Large intestine (tissue), 3 donors: ENCODE data around the gene KCTD18. TPM values are rescaled to one million over a fixed set of nuclear protein-coding genes. Genes with fewer than 3 reads are reported as not detected.
A peak's percentile ranks its signal among the peaks of the same experiment; 100 is the strongest.

Experiments used
- DNase-seq, 2 donors: peaks; one replicate each; pipeline versions ENCODE4 v3.0.0 to v3.0.0-alpha.2; 2013
- H3K27ac ChIP-seq: one replicate; pipeline ENCODE4 v1.5.1; 2013; ENCODE audit warnings: low read length
- H3K27me3 ChIP-seq: 2 replicates; pipeline ENCODE4 v1.6.1; 2013; ENCODE audit warnings: low read length; ENCODE audit not compliant: control insufficient read depth, insufficient read depth
- H3K36me3 ChIP-seq: 2 replicates; pipeline ENCODE4 v1.6.1; 2013; ENCODE audit warnings: low read length; ENCODE audit not compliant: control insufficient read depth, insufficient read depth
- H3K4me1 ChIP-seq: one replicate; pipeline ENCODE4 v1.6.1; 2013; ENCODE audit warnings: low read length; ENCODE audit not compliant: control insufficient read depth, insufficient read depth
- H3K4me3 ChIP-seq: one replicate; pipeline ENCODE4 v1.5.1; 2013; ENCODE audit warnings: low read length
- H3K9me3 ChIP-seq: one replicate; pipeline ENCODE4 v1.6.1; 2013; ENCODE audit warnings: mild to moderate bottlenecking, low read depth, low read length, moderate library complexity; ENCODE audit not compliant: control insufficient read depth
- WGBS: methylation state at CpG from one replicate; pipeline ENCODE4 v1.1.5; 2013; ENCODE audit warnings: low lambda C conversion rate; ENCODE audit not compliant: insufficient coverage; 5-methylcytosine and 5-hydroxymethylcytosine counted together
- polyA plus RNA-seq: library from polyadenylated mRNA; unstranded; fragments of 120-200 nt; gene quantifications from one replicate; pipeline ENCODE4 v1.2.1, GENCODE V29; 2013

Gene KCTD18
- polyA plus RNA-seq, 1 donor, result 13.3 TPM

DNA sequence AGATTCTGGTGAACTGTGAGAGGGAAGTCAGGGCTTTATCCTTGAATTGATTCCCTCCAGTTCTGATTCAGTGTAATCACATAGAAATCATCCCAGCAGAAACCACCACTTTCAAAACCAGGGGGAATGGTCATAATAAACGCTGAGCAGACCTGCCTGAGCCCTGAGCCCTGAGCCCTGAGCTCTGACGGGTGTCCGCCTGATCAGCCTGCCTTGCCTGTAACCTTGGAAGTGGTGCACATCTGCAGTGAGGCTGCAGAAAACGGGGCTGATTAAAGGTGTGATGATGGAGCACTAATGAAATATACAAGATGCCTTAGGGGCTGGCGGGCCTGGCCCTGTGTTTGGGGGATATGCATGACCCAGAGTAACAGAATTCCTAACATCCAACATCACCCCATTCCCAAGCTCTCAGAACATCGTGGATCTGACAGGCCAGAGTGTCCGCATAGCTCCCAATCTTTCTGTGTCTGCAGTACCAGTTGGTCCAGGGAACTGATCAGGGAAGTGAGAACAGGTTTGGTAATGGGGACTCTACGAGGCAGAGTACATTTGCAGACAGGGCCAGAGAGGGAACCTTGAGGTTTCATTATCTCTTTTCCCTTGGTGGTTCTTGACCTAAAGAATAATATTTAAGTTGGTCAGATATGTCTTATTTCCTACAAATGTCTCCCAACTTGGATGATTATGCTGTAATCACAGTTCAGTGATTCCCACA, 37.8 kb downstream of the KCTD18 start:
- WGBS, result no CpG with 5 or more reads among the region's 8 CpGs
- Histone ChIP-seq H3K36me3 (peaks cover 90% of the 10 kb centered on the region), H3K27ac (no peak overlapping the region), H3K4me1 (peaks cover 4% of the 10 kb centered on the region), H3K27me3 (no peaks in the 10 kb centered on the region), H3K4me3 (no peak overlapping the region), H3K9me3 (no peaks in the 10 kb centered on the region)
- DNase-seq, result no peak

DNA sequence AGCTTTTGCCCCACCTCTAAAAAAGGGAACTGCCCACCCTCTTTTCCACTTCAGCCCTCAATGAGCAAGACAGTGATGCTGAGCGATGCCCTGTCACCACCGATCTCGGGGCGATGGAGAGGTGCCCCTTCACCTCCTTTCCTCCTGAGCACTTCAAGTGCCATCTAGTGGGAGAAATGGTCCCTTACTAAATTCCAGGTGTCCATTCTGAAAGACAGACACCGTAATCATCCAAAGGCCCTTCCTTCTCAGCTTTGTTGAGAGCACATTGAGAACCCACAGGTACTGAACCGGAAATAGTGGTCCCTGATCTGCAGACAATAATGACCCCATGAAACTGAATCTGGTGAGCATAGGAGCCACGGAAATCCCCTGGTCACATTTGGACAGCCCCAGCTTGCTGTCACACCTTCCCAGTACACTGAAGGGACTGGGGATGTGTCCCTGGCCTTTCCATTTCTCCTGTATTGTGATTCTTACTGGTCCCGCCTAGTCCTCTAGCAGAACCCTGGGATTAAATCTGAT, 38.5 kb downstream of the KCTD18 start:
- no CpG with 5 or more reads among the region's 8 CpGs for WGBS
- peaks cover 86% of the 10 kb centered on the region for H3K36me3 ChIP-seq
- no peak overlapping the region for H3K4me3 ChIP-seq
- no peaks in the 10 kb centered on the region for H3K9me3 ChIP-seq
- H3K27me3 ChIP-seq, result no peaks in the 10 kb centered on the region
- H3K27ac ChIP-seq, result no peak overlapping the region
- H3K4me1 ChIP-seq, result peaks cover 4% of the 10 kb centered on the region
- DNase-seq, result peak in 1 of 2 donors; percentile 21

DNA sequence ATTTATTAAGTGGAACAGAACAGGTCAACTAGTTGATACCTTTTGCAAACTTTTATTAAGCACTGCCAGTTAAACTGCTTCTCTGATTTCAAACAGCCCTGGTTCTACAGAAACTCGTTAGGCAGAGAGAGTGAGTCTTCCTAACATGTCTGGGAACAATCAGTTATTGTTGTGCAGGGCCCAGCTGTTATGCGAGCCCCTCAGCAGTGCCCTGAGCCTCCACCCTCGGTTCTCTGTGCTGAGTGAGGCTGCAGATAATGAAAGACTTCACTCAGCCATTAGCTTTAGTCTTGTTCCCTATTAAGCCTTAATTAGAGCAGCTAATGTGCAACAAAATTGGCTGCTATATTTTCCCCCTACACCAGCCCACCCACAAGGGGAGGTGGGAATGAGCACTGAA, 39.6 kb downstream of the KCTD18 start:
- peaks cover 82% of the 10 kb centered on the region for H3K36me3 ChIP-seq
- WGBS, result no CpG with 5 or more reads among the region's 3 CpGs

DNA sequence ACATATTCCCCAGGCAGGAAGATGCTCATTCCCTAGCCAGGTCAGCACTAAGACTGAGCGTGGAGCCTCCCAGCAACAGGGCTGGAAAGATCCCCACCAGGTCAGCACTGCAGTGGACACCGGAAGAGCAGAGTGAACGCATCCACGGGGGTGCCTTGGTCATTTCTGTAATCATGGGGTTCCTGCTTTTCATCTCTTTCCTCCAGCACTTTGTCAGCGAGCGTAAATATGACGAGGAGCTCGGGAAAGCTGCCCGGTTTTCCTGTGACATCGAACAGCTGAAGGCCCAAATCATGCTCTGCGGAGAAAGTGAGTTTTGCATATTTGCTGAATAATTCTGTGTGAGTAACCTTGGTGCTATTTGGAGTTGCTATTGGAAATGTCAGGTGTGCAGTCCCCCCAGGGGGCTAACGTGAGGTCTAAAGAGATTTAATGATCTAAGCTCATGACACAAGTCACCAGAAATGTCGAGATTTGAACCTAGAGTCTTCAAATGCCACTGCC, 40.1 kb downstream of the KCTD18 start:
- peaks cover 4% of the 10 kb centered on the region for H3K4me1 ChIP-seq
- no peak for DNase-seq

More for the DNA sequence above, 39.6 kb downstream of the KCTD18 start:
- Histone ChIP-seq H3K4me3 (no peak overlapping the region), H3K9me3 (no peaks in the 10 kb centered on the region), H3K27me3 (no peaks in the 10 kb centered on the region), H3K27ac (no peak overlapping the region), H3K4me1 (peaks cover 4% of the 10 kb centered on the region)
- DNase-seq, result no peak

DNA sequence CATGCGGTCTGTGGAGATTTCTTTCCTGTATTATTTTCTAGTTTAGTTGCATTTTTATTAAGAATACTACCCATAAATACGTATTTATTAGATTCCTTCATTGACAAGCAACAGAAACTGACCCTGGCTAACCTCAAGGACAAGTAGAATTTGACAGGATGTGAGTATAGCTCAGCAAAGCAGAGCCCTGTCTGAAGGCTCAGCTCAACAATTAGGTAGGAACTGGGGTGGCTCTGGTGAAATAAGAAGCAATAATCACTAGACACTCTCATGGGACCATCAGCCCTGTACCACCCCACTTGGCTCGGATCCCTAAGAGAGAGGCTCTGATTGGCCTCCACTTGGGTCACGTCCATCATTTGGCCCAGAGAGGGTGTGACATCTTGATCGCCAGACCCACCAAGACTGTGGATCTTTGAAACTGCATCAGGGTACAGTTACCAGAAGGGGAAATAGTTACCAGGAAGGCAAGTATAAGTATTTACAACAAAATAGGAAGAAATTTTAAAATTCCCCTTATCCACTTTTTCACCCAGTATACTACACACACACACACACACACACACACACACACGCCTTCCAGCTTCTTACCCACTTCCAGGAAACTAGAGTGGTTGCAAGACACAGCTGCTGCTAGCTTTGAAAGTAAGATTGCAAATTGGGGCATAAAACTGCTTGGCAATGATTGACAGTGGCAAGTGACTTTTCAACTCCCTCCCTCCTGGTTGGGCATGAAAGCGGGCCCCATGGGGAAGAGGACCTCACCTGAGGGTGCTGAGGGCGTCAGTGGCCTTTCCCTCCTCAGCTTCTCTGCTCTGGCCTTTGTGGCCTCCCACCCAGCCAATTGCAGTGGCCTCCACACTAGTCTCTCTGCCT, 41.8 kb downstream of the KCTD18 start:
- H3K27ac ChIP-seq, result peak overlapping the region; percentile 21
- no CpG with 5 or more reads among the region's 8 CpGs for WGBS

More for the DNA sequence above, 40.1 kb downstream of the KCTD18 start:
- Histone ChIP-seq H3K27ac (no peak overlapping the region), H3K9me3 (no peaks in the 10 kb centered on the region), H3K4me3 (no peak overlapping the region), H3K27me3 (no peaks in the 10 kb centered on the region), H3K36me3 (peaks cover 82% of the 10 kb centered on the region)
- no CpG with 5 or more reads among the region's 13 CpGs for WGBS

DNA sequence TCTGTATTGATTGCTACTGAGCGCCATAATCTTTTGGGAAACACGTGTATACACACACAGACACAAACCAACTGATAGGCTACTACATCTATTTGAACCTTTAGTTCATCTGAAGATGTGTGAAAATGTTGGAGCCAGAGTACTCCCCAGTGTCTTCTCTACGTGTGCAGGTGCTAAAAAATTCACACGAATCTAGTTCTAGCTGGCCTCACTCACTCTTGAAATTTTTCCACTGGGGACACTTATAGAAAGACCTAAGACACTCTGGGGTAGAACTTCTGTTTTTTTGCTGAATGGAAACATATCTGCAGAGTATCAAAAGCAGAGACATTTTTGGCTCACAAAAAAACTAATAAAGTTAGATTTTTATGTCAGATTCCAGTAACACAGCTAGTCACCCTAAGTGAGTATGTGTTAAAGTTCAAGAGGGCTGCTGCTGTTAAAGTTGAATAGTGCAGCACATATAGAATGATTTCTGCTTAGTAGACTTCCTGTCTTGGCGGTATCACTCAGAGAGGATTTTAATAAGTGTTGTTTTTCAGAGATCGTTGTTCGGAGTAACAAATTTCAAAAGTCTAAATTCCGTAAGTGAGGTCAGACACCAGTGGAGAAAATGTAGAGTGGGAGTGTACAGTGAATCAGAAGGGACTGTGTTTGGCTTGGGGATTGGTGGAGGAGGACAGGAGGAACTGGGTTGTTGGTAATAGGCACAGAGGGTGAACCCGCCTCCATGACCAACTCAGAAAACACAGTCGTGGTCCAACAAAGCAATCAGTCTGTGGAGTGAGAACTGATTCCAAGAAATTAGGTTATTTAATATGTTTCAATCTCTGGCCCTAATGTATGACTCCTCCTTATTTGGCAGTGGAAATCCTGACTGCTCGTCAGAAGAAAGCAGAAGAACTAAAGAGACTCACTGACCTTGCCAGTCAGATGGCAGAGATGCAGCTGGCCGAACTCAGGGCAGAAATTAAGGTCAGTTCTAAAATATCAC, 43.1 kb downstream of the KCTD18 start:
- 88% methylated on average over 5 of the region's 12 CpGs for WGBS

More for the DNA sequence above, 41.8 kb downstream of the KCTD18 start:
- Histone ChIP-seq H3K27me3 (no peaks in the 10 kb centered on the region), H3K9me3 (no peaks in the 10 kb centered on the region), H3K4me3 (no peak overlapping the region), H3K36me3 (peaks cover 68% of the 10 kb centered on the region), H3K4me1 (peaks cover 4% of the 10 kb centered on the region)
- DNase-seq, result peak in 1 of 2 donors; percentile 29

DNA sequence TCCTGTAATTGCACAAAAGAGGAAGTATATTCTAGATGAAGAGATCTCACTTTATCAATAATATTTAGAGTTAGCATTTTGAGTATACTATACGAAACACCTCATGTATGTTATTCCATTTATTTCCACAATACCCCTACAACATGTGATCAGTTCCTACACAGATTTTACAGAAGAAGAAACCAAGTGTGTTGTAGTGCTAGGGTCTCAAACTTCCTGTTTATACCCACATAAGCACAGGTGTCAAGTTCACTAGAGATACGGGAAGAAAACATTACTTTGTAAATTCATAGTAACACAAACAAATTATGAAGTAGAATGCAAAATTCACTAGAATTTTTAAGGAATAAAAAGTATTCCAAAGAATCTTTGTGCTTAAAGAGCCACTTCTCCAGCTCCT, 46.4 kb downstream of the KCTD18 start:
- 94% methylated on average over 2 of the region's 2 CpGs for WGBS
- peaks cover 4% of the 10 kb centered on the region for H3K4me1 ChIP-seq
- H3K36me3 ChIP-seq, result peaks cover 46% of the 10 kb centered on the region
- H3K9me3 ChIP-seq, result no peaks in the 10 kb centered on the region
- no peaks in the 10 kb centered on the region for H3K27me3 ChIP-seq
- H3K4me3 ChIP-seq, result no peak overlapping the region
- no peak for DNase-seq
- H3K27ac ChIP-seq, result no peak overlapping the region

More for the DNA sequence above, 43.1 kb downstream of the KCTD18 start:
- DNase-seq, result peak in 1 of 2 donors; percentile 25
- H3K27me3 ChIP-seq, result no peaks in the 10 kb centered on the region
- H3K4me1 ChIP-seq, result peaks cover 4% of the 10 kb centered on the region
- H3K4me3 ChIP-seq, result no peak overlapping the region
- H3K9me3 ChIP-seq, result no peaks in the 10 kb centered on the region
- peaks cover 65% of the 10 kb centered on the region for H3K36me3 ChIP-seq
- H3K27ac ChIP-seq, result no peak overlapping the region

DNA sequence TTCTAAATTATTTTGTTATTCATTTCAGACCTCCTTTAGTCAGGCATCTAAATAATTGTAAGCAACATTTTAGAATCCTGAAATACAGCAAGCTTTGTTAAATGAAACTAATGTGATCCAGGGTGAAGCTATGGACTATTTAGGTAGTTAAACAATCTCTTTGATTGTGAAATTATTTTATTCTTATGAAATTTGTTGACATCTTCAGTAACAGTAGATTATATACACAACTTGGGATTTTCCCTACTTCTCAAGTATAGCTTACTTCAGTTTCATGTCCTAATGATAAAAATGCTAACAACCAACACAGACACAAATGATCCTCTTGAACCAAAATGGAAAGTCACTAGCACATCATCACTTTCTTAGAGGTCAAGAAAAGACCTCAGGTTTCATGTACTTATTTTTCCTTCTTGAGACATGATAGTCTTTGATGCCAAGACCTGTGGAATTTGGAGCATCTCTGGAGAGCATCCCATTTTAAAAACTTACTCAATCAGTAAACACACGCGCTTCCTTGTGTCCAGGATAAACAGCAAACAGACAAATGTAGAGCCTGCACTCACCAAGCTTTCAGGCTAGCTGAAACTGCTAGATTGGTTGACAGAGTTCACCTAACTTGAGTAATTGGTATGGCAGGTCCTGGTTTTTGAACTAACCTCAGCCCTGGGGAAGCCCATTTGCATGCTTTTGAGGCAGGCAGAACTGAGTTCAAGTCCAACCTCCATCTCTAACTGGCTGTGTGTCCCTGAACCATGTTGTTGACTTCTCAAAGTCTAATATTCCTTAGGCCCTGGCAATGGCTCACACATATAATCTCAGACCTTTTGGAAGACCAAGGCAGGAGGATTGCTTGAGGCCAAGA, 47.8 kb downstream of the KCTD18 start:
- no peak for DNase-seq
- no CpG with 5 or more reads among the region's 2 CpGs for WGBS
- Histone ChIP-seq H3K4me3 (no peak overlapping the region), H3K36me3 (peaks cover 36% of the 10 kb centered on the region), H3K27ac (no peak overlapping the region), H3K4me1 (no peaks in the 10 kb centered on the region), H3K9me3 (no peaks in the 10 kb centered on the region), H3K27me3 (no peaks in the 10 kb centered on the region)

DNA sequence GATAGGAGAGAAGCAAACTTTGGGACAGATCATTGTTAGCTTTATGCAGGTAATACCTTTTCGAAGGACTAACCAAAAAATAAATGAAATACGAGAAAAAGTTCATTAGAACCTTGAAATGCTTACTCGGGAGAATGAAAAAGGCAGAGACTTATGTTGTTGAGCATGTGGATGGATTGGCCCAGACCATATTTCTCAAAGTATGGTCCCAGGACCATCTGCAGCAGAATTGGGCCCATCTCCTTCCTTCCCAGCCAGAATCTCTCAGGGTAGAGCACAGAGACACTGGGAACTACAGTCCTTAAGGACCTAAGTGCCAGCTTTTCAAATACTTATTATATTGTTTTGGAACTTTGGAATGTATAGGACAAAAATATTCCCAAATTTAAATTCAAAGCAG, 50.8 kb downstream of the KCTD18 start:
- 75% methylated on average over 1 of the region's 3 CpGs for WGBS
- Histone ChIP-seq H3K4me1 (no peaks in the 10 kb centered on the region), H3K36me3 (peaks cover 32% of the 10 kb centered on the region), H3K27me3 (no peaks in the 10 kb centered on the region), H3K9me3 (no peaks in the 10 kb centered on the region), H3K4me3 (no peak overlapping the region), H3K27ac (no peak overlapping the region)
- DNase-seq, result no peak
